ENCODE data around the gene PDLIM4.

Gene PDLIM4

DNA sequence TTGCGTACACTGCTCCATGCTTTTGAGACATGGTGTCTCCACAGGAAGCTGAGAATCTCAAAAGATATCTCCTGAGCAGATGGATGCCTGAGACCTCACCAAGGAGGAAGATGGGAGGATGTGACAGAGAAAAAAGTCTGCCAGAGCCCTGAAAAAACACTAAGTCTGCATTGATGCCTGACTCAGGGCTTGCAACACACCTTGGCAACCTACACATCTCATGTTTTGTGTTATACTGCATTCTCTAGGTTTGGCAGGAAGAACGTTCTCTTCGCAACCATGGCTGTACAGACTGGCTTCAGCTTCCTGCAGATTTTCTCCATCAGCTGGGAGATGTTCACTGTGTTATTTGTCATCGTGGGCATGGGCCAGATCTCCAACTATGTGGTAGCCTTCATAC lies 55.9 kb downstream of the PDLIM4 start:
- TF ChIP-seq POLR2A (IDR thresholded peaks at IDR 0.05; ENCODE audit: extremely low read depth, insufficient read length) (no peak), MYC (IDR thresholded peaks at IDR 0.05; ENCODE audit: low read depth, low read length) (no peak)
- TF ChIP-seq, protein P1, sequence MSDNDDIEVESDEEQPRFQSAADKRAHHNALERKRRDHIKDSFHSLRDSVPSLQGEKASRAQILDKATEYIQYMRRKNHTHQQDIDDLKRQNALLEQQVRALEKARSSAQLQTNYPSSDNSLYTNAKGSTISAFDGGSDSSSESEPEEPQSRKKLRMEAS (IDR thresholded peaks at IDR 0.05; ENCODE audit: low read depth, low read length) = no peak
- TF ChIP-seq, protein P2, sequence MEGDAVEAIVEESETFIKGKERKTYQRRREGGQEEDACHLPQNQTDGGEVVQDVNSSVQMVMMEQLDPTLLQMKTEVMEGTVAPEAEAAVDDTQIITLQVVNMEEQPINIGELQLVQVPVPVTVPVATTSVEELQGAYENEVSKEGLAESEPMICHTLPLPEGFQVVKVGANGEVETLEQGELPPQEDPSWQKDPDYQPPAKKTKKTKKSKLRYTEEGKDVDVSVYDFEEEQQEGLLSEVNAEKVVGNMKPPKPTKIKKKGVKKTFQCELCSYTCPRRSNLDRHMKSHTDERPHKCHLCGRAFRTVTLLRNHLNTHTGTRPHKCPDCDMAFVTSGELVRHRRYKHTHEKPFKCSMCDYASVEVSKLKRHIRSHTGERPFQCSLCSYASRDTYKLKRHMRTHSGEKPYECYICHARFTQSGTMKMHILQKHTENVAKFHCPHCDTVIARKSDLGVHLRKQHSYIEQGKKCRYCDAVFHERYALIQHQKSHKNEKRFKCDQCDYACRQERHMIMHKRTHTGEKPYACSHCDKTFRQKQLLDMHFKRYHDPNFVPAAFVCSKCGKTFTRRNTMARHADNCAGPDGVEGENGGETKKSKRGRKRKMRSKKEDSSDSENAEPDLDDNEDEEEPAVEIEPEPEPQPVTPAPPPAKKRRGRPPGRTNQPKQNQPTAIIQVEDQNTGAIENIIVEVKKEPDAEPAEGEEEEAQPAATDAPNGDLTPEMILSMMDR (IDR thresholded peaks at IDR 0.05; ENCODE audit: low read depth, low read length) = no peak
- H3K4me3 ChIP-seq (ENCODE audit: low read depth, low read length) = no peak overlapping the region
- DNase-seq (ENCODE audit: low read depth) = no peak

DNA sequence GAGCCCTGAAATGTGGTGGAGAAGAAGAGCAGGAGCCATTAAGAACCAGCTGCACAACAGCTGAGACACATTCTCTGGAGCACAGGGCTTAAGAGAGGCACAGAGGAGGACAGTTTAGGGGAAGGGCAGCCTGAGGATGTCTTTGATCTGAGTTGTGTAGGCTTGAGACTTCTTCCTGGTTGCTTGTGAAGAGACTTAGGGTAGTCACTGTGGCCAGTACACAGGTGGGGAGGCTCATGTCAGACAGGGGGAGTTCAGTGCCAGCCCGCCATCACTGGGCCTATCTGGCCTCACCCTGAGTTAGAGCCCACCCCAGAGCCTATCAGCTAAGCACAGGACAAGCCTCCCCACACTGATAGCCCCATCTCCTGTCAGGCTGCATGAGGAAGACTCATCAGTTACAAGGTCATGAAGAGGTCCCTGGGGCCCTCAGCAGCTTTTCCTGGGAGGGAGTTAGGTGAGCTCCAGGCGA lies 56.5 kb downstream of the PDLIM4 start:
- TF ChIP-seq, protein P1 (IDR thresholded peaks at IDR 0.05; ENCODE audit: low read depth, low read length) = no peak
- TF ChIP-seq, protein P2 (IDR thresholded peaks at IDR 0.05; ENCODE audit: low read depth, low read length) = no peak
- TF ChIP-seq MYC (IDR thresholded peaks at IDR 0.05; ENCODE audit: low read depth, low read length) = no peak
- TF ChIP-seq POLR2A (IDR thresholded peaks at IDR 0.05; ENCODE audit: extremely low read depth, insufficient read length) = no peak
- DNase-seq (ENCODE audit: low read depth) = no peak
- no peak overlapping the region for H3K4me3 ChIP-seq (ENCODE audit: low read depth, low read length)

DNA sequence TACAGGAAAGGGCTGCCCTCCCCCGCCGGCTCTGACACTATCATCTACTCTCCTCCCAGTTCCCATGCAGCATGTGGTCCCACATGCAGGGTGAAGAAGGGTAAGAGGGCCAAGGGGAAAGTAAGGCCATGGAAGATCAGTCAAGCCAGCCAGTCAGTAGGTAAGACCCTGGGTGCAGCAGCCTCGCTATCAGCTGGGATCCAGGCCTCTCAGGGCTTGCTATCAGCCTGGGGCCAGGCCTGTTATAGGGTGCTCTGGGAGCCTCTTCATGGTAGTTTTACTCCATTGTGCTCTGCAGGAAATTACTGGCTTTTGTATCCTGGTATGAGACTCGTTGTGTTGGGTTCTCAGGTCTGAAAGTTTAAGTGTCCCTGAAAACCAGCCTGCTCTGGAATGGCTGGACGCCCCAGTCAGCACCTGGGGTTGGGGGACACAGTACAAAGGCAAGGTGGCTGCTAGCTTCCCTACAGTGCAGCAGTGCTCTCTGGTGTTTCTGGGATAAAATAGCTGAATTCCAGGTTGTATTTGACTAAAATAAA lies 58.1 kb downstream of the PDLIM4 start:
- no peak for DNase-seq (ENCODE audit: low read depth)
- no peak overlapping the region for H3K4me3 ChIP-seq (ENCODE audit: low read depth, low read length)
- TF ChIP-seq, protein P1 (IDR thresholded peaks at IDR 0.05; ENCODE audit: low read depth, low read length) = no peak
- TF ChIP-seq POLR2A (IDR thresholded peaks at IDR 0.05; ENCODE audit: extremely low read depth, insufficient read length) (no peak), MYC (IDR thresholded peaks at IDR 0.05; ENCODE audit: low read depth, low read length) (no peak)
- TF ChIP-seq, protein P2 (IDR thresholded peaks at IDR 0.05; ENCODE audit: low read depth, low read length) = no peak

DNA sequence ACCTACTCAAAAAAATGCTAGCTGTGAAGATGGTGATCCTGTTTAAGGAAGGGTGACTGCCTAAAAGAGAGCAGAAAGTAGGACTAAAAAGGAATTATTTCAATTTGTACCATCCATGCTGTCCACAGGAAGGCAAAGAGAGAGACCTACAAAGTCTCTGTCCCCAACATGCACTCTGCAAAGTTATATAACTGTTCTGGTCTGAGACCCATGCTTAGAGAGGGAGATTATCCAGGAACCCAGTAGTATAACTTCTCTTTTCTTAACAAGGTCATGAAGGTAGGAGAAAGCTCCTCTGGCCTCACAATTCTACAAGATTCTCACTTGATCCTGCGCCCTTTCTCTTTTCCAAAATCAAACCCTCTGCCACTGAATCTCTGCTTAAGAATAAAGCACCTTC lies 62.5 kb downstream of the PDLIM4 start:
- no peak overlapping the region for H3K4me3 ChIP-seq (ENCODE audit: low read depth, low read length)
- DNase-seq (ENCODE audit: low read depth) = no peak
- TF ChIP-seq, protein P1 (IDR thresholded peaks at IDR 0.05; ENCODE audit: low read depth, low read length) = no peak

DNA sequence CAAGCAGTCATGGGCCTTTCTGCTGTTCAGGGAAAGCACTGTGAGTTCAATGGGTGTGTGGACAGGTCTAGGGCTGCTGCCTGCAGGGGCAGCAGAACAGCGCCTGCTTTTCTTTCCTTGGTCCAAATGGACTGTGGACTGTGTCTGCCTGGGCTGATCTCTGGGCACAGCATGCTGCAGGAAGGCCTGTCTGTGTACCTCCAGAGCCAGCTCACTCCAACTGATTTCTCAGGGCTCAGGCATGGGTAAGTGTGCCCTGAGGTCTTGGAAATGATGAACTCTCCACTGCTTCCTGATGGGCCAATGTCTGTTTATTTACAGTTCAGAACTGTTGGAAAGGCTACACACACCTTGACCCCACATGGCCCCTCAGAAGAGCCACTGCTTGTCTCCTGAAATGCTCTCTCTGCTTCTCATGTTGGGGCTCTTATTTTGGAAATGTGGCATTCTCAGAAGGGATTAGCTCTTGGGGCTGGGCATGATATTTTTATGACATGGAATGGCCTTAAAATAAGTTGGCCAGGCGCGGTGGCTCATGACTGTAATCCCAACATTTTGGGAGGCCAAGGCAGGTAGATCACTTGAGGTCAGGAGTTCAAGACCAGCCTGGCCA lies 63.7 kb downstream of the PDLIM4 start:
- no peak overlapping the region for H3K4me3 ChIP-seq (ENCODE audit: low read depth, low read length)
- TF ChIP-seq POLR2A (IDR thresholded peaks at IDR 0.05; ENCODE audit: extremely low read depth, insufficient read length) (no peak), MYC (IDR thresholded peaks at IDR 0.05; ENCODE audit: low read depth, low read length) (no peak)
- TF ChIP-seq, protein P2 (IDR thresholded peaks at IDR 0.05; ENCODE audit: low read depth, low read length) = no peak
- TF ChIP-seq, protein P1 (IDR thresholded peaks at IDR 0.05; ENCODE audit: low read depth, low read length) = no peak
- DNase-seq (ENCODE audit: low read depth) = no peak

DNA sequence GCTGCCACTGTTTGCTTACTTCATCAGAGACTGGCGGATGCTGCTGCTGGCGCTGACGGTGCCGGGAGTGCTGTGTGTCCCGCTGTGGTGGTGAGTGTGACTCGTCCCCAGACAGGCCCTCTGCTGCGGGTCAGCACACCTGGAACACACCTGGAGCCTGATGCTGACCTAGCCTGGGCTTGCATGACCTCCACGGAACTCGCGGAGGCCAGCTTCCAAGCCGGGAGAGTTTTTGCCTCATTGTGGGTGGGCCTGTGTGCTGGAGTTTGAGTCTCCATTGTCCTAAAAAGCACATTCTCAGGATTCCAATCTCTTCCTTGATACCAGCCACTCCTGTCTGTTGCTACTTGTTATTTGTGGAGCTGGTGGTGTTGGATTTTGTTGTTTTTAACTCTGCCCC lies 64.8 kb downstream of the PDLIM4 start:
- DNase-seq (ENCODE audit: low read depth) = no peak
- H3K4me3 ChIP-seq (ENCODE audit: low read depth, low read length) = no peak overlapping the region
- TF ChIP-seq MYC (IDR thresholded peaks at IDR 0.05; ENCODE audit: low read depth, low read length) (no peak), POLR2A (IDR thresholded peaks at IDR 0.05; ENCODE audit: extremely low read depth, insufficient read length) (no peak)
- TF ChIP-seq, protein P2 (IDR thresholded peaks at IDR 0.05; ENCODE audit: low read depth, low read length) = no peak
- TF ChIP-seq, protein P1 (IDR thresholded peaks at IDR 0.05; ENCODE audit: low read depth, low read length) = no peak
